HepG2 (cell line): ENCODE data around the gene COL27A1. TPM values are rescaled to one million over a fixed set of nuclear protein-coding genes. Genes with fewer than 3 reads are reported as not detected.

ENCODE experiments used
- ATAC-seq: fragments of 200-7000 bp; cut with Tn5 transposase; 3 replicates; pipeline ENCODE4 v1.9.1; 2020; ENCODE audit warnings: mild to moderate bottlenecking, moderate library complexity
- BruUV-seq: library from RNA; stranded (reverse); fragments of 400-500 nt; replicated peaks from 2 replicates; lab custom pipeline; 2021; lab: Mats Ljungman, UMichigan
- CTCF ChIA-PET: fragments of 300-600 bp; formaldehyde crosslinking; extraction: SDS; loops from one replicate; lab custom pipeline; 2021; ENCODE audit warnings: low total read pairs, inconsistent platforms, low intra/inter-chr PET ratio; lab: Yijun Ruan, JAX
- POLR2A ChIA-PET: fragments of 350-600 bp; sonication (Branson Sonifier 250); formaldehyde crosslinking; loops from one replicate; lab custom pipeline; 2020; ENCODE audit warnings: antibody characterized with exemption, inconsistent platforms; lab: Yijun Ruan, JAX
- DNase-seq: peaks from one replicate; pipeline ENCODE4 v3.0.0-alpha.2; 2015; ENCODE audit warnings: low spot score
- FAIRE-seq: peaks from 3 replicates; lab custom pipeline; 2011; peaks lifted over from hg19 to GRCh38; lab: Jason Lieb, UNC
- H2AFZ ChIP-seq: one replicate; pipeline ENCODE4 v1.6.1; 2011; ENCODE audit warnings: low read length, inconsistent platforms
- H3K27ac ChIP-seq: fragments of 300-600 bp; 3 replicates; pipeline ENCODE4 v1.8.0; 2011; ENCODE audit warnings: mixed run types, mild to moderate bottlenecking, mixed read lengths, low read length, inconsistent platforms; ENCODE audit not compliant: insufficient read depth; ENCODE audit errors: extremely low read length
- H3K27me3 ChIP-seq, 2 experiments: fragments of 200-600 bp in 1 of 2; 2 replicates in 1 of 2; 3 replicates in 1 of 2; pipeline versions ENCODE4 v1.6.0 to v1.8.0; 2011; ENCODE audit warnings: low read length in 2 of 2, mild to moderate bottlenecking in 2 of 2, moderate library complexity in 2 of 2, inconsistent platforms in 1 of 2; ENCODE audit not compliant: insufficient read depth in 2 of 2, control insufficient read depth in 1 of 2
- H3K36me3 ChIP-seq, 2 experiments: fragments of 200-600 bp in 1 of 2; replicated peaks in 1 of 2; 2 replicates in 1 of 2; 3 replicates in 1 of 2; pipeline versions ENCODE4 v1.5.1 to v1.8.0; 2011; ENCODE audit warnings: low read length in 2 of 2, inconsistent platforms in 1 of 2; ENCODE audit not compliant: insufficient read depth in 2 of 2, control insufficient read depth in 1 of 2
- H3K4me1 ChIP-seq: 2 replicates; pipeline ENCODE4 v1.5.1; 2012; ENCODE audit warnings: low read length, inconsistent platforms; ENCODE audit not compliant: insufficient read depth
- H3K4me2 ChIP-seq: 2 replicates; pipeline ENCODE4 v1.6.0; 2011; ENCODE audit warnings: low read depth, low read length, inconsistent platforms
- H3K4me3 ChIP-seq, 3 experiments: fragments of 200-600 bp in 1 of 3; sonication (generic), shearing (Covaris generic) in 1 of 3; replicated peaks in 1 of 3; 2 replicates each; pipeline ENCODE4 v1.5.1; 2011 to 2016; ENCODE audit warnings: low read length in 3 of 3, inconsistent platforms in 2 of 3, low read depth in 2 of 3, mild to moderate bottlenecking in 2 of 3, control low read depth in 1 of 3, mixed read lengths in 1 of 3; ENCODE audit not compliant: insufficient read depth in 1 of 3
- H3K79me2 ChIP-seq: one replicate; pipeline ENCODE4 v1.6.1; 2011; ENCODE audit warnings: low read length, inconsistent platforms; ENCODE audit not compliant: insufficient read depth
- H3K9ac ChIP-seq: 2 replicates; pipeline ENCODE4 v1.6.0; 2011; ENCODE audit warnings: mild to moderate bottlenecking, low read depth, low read length, inconsistent platforms; ENCODE audit not compliant: insufficient read depth
- H3K9me3 ChIP-seq: 2 replicates; pipeline ENCODE4 v1.5.1; 2012; ENCODE audit warnings: mild to moderate bottlenecking, low read length
- H4K20me1 ChIP-seq: 2 replicates; pipeline ENCODE4 v1.6.0; 2011; ENCODE audit warnings: inconsistent platforms, mild to moderate bottlenecking, low read length, moderate library complexity; ENCODE audit not compliant: insufficient read depth
- EP300 ChIP-seq, 3 experiments: sonication (generic) in 1 of 3; formaldehyde crosslinking in 1 of 3; IDR thresholded peaks; 2 replicates each; pipeline versions ENCODE4 v1.5.1 to v1.6.1; 2011 to 2020; ENCODE audit warnings: low read depth in 2 of 3, low read length in 2 of 3, borderline replicate concordance in 1 of 3, improper control_type of control experiment in 1 of 3, mild to moderate bottlenecking in 1 of 3, missing genetic modification reagents in 1 of 3, moderate library complexity in 1 of 3
- GZF1 ChIP-seq: sonication (generic); formaldehyde crosslinking; IDR thresholded peaks from 2 replicates; pipeline ENCODE4 v1.5.1; 2020; ENCODE audit warnings: mild to moderate bottlenecking, missing genetic modification reagents
- NCOR1 ChIP-seq: fragments of 200-600 bp; sonication (generic); IDR thresholded peaks from 2 replicates; pipeline ENCODE4 v1.7.0; 2017; ENCODE audit warnings: antibody characterized with exemption, low read length, borderline replicate concordance
- RAD21 ChIP-seq: fragments of 450-650 bp; formaldehyde crosslinking; IDR thresholded peaks from 2 replicates; pipeline ENCODE4 v1.5.0; 2020; ENCODE audit warnings: mild to moderate bottlenecking
- RFXANK ChIP-seq: IDR thresholded peaks from 2 replicates; pipeline ENCODE4 v1.6.1; 2016
- RXRB ChIP-seq: IDR thresholded peaks from 2 replicates; pipeline ENCODE4 v1.6.1; 2016; ENCODE audit warnings: borderline replicate concordance, missing genetic modification reagents, missing compliant biosample characterization
- SAP130 ChIP-seq: IDR thresholded peaks from 2 replicates; pipeline ENCODE4 v1.6.1; 2016; ENCODE audit warnings: low read depth
- SMAD9 ChIP-seq: sonication (generic); formaldehyde crosslinking; IDR thresholded peaks from 2 replicates; pipeline ENCODE4 v1.5.1; 2020; ENCODE audit warnings: mild to moderate bottlenecking, missing genetic modification reagents
- SRY ChIP-seq: sonication (generic); formaldehyde crosslinking; IDR thresholded peaks from 2 replicates; pipeline ENCODE4 v1.8.0; 2022; ENCODE audit warnings: mild to moderate bottlenecking, missing genetic modification reagents
- WIZ ChIP-seq: sonication (generic); formaldehyde crosslinking; IDR thresholded peaks from 2 replicates; pipeline ENCODE4 v1.5.1; 2020; ENCODE audit warnings: mild to moderate bottlenecking, missing genetic modification reagents
- ZBTB42 ChIP-seq: sonication (generic); formaldehyde crosslinking; IDR thresholded peaks from 2 replicates; pipeline ENCODE4 v1.5.0; 2020; ENCODE audit warnings: mild to moderate bottlenecking, missing genetic modification reagents
- ZFYVE20 ChIP-seq: sonication (generic); formaldehyde crosslinking; IDR thresholded peaks from 2 replicates; pipeline ENCODE4 v1.8.0; 2023; ENCODE audit warnings: low read depth, mild to moderate bottlenecking, moderate library complexity, missing genetic modification reagents, borderline replicate concordance
- ZNF367 ChIP-seq: sonication (generic); formaldehyde crosslinking; IDR thresholded peaks from 2 replicates; pipeline ENCODE4 v1.4.0; 2020; ENCODE audit warnings: missing genetic modification reagents, borderline replicate concordance
- ZNF564 ChIP-seq: sonication (generic); formaldehyde crosslinking; IDR thresholded peaks from 2 replicates; pipeline ENCODE4 v1.8.1; 2023; ENCODE audit warnings: mild to moderate bottlenecking, missing genetic modification reagents
- ZNF782 ChIP-seq: sonication (generic); formaldehyde crosslinking; IDR thresholded peaks from 2 replicates; pipeline ENCODE4 v1.4.0; 2020; ENCODE audit warnings: missing genetic modification reagents, mild to moderate bottlenecking, borderline replicate concordance
- ZSCAN22 ChIP-seq: sonication (generic); formaldehyde crosslinking; IDR thresholded peaks from 2 replicates; pipeline ENCODE4 v1.4.0; 2020; ENCODE audit warnings: mild to moderate bottlenecking, missing genetic modification reagents
- ZSCAN9 ChIP-seq: IDR thresholded peaks from 2 replicates; pipeline ENCODE4 v1.6.1; 2016; ENCODE audit warnings: borderline replicate concordance
- WGBS: methylation state at CpG from one replicate; pipeline ENCODE4 v1.1.6; 2017; ENCODE audit warnings: low lambda C conversion rate; 5-methylcytosine and 5-hydroxymethylcytosine counted together
- in situ Hi-C: cut with HindIII; loops from 2 replicates; pipeline ENCODE4 v1.10.0; 2017; ENCODE audit warnings: low pct_unique_long_range_greater_than_20kb; ENCODE audit not compliant: extremely low pct_ligation_motif_present
- intact Hi-C: fragments of 100-400 bp; cut with micrococcal nuclease; formaldehyde crosslinking; loops from one replicate; pipeline ENCODE4 v1.10.0; 2022; ENCODE audit not compliant: unreplicated experiment
- polyA plus RNA-seq, 8 experiments: library from polyadenylated mRNA; depleted of rRNA in 3 of 8; stranded (reverse) in 7 of 8; unstranded in 1 of 8; fragments of >200 nt; fragmentation: Illumina TruSeq in 4 of 8; extraction: Trizol in 4 of 8; gene quantifications; 2 replicates each; pipeline versions ENCODE4 v1.2.1 to v1.2.3, GENCODE V29; 2011 to 2016; ENCODE audit warnings: low read depth in 4 of 8, missing spikeins in 1 of 8, mixed read lengths in 1 of 8; ENCODE audit not compliant: insufficient read depth in 1 of 8
- total RNA-seq, 5 experiments: library from RNA; depleted of rRNA; stranded (reverse); fragments of >200 nt; fragmentation: Illumina TruSeq; extraction: Trizol; gene quantifications; 2 replicates each; pipeline ENCODE4 v1.2.3, GENCODE V29; 2016; ENCODE audit warnings: low read depth in 1 of 5
- TF ChIP-seq, protein P1 (sequence below): sonication (generic); formaldehyde crosslinking; IDR thresholded peaks from 2 replicates; pipeline ENCODE4 v1.8.0; 2022; ENCODE audit warnings: mild to moderate bottlenecking, missing genetic modification reagents, borderline replicate concordance
- TF ChIP-seq, protein P2 (sequence below): sonication (generic); formaldehyde crosslinking; IDR thresholded peaks from 2 replicates; pipeline ENCODE4 v1.4.0; 2020; ENCODE audit warnings: missing genetic modification reagents
- TF ChIP-seq, protein P3 (sequence below): sonication (generic); formaldehyde crosslinking; IDR thresholded peaks from 2 replicates; pipeline ENCODE4 v1.5.1; 2020; ENCODE audit warnings: mild to moderate bottlenecking, missing genetic modification reagents

COL27A1 gene
- total and polyA plus RNA-seq, 2 of the 13 experiments (the other 11 are each of a cell fraction or from before 2014, with no cell fraction given), result 71.3 to 89.1 TPM

DNA sequence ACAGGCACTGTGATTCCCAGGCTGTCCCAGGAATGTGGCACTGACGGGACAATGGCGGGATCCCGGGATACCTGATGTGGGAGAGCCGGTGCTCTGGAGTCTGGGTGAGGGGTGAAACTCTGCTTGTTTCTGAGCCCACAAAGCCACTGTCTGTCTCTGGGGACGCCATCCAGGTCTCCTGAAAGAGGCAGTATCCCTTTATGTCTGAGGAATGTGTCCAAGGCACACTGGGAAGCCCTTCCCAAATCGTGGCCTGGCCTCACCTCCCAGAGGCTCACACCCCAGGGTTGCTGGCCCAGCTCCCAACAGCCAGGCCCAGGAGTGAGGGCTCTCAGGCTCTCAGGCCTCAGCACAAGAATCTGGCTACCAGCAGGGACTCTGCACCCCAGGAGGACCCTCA lies 201.5 kb downstream of the COL27A1 start (continued):
- TF ChIP-seq, protein P1, sequence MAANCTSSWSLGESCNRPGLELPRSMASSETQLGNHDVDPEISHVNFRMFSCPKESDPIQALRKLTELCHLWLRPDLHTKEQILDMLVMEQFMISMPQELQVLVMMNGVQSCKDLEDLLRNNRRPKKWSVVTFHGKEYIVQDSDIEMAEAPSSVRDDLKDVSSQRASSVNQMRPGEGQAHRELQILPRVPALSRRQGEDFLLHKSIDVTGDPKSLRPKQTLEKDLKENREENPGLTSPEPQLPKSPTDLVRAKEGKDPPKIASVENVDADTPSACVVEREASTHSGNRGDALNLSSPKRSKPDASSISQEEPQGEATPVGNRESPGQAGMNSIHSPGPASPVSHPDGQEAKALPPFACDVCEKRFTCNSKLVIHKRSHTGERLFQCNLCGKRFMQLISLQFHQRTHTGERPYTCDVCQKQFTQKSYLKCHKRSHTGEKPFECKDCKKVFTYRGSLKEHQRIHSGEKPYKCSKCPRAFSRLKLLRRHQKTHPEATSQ, result no peak
- no peak for TF ChIP-seq SMAD9
- no peak for TF ChIP-seq SRY (CRISPR knock-in tag)
- TF ChIP-seq SAP130 (CRISPR knock-in tag), result no peak
- TF ChIP-seq ZFYVE20 (CRISPR knock-in tag), result no peak
- TF ChIP-seq ZSCAN22 (CRISPR knock-in tag), result no peak
- no peak for TF ChIP-seq RFXANK
- no peak for TF ChIP-seq NCOR1
- no peak for TF ChIP-seq ZNF367
- TF ChIP-seq ZBTB42 (CRISPR knock-in tag), result no peak
- TF ChIP-seq GZF1, result no peak
- TF ChIP-seq, all 625 proteins: peak for 0

DNA sequence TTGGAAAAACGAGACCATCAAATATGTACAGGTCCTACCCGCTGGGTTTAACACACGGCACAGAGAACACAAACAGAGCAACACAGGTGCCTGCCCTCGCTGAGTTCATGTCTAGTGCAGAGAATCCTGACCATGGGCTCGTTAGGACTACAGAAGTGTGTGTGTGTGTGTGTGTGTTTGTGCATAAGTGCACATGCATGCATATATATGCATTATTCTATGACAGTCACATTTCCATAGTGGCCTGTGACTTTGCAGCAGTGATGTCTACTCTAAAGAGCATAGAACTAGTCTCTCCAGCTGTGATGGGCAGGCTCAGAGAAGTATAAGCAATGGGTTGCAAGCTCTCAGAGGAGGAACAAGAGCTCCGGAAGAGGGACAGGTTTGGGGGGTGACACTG lies 202.0 kb downstream of the COL27A1 start:
- Histone ChIP-seq H3K9ac (no peak overlapping the region), H3K79me2 (no peaks in the 10 kb centered on the region), H3K27ac (no peak overlapping the region), H3K4me2 (no peak overlapping the region), H2AFZ (no peak overlapping the region), H3K27me3 (no peaks in the 10 kb centered on the region), H3K9me3 (no peaks in the 10 kb centered on the region), H3K4me1 (no peaks in the 10 kb centered on the region), H3K36me3 (peaks cover 0 to 44% of the 10 kb centered on the region in 2 experiments; a peak in 3 of 5 replicates), H4K20me1 (no peaks in the 10 kb centered on the region), H3K4me3 (no peak overlapping the region)
- ChIA-PET CTCF (no interaction called here), POLR2A (no interaction called here)
- ATAC-seq (no peak), FAIRE-seq (no peak), DNase-seq (no peak)
- intact Hi-C loops, result no loop called here
- no TSS peak for BruUV-seq
- in situ Hi-C loops, result no loop called here
- 95% methylated on average over 4 of the region's 6 CpGs for WGBS
- TF ChIP-seq, protein P2, sequence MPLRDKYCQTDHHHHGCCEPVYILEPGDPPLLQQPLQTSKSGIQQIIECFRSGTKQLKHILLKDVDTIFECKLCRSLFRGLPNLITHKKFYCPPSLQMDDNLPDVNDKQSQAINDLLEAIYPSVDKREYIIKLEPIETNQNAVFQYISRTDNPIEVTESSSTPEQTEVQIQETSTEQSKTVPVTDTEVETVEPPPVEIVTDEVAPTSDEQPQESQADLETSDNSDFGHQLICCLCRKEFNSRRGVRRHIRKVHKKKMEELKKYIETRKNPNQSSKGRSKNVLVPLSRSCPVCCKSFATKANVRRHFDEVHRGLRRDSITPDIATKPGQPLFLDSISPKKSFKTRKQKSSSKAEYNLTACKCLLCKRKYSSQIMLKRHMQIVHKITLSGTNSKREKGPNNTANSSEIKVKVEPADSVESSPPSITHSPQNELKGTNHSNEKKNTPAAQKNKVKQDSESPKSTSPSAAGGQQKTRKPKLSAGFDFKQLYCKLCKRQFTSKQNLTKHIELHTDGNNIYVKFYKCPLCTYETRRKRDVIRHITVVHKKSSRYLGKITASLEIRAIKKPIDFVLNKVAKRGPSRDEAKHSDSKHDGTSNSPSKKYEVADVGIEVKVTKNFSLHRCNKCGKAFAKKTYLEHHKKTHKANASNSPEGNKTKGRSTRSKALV (CRISPR knock-in tag), result no peak
- TF ChIP-seq WIZ (CRISPR knock-in tag) (no peak), RAD21 (CRISPR knock-in tag) (no peak), ZSCAN9 (no peak), EP300 (IDR thresholded peaks at IDR 0.05; ENCODE audit: low read depth in 2 of 2, low read length in 2 of 2) (no peak), EP300 (CRISPR knock-in tag; IDR thresholded peaks at IDR 0.05; ENCODE audit: borderline replicate concordance) (no peak), RXRB (CRISPR knock-in tag) (no peak), ZNF564 (no peak), ZNF782 (CRISPR knock-in tag) (no peak)
- TF ChIP-seq, protein P3, sequence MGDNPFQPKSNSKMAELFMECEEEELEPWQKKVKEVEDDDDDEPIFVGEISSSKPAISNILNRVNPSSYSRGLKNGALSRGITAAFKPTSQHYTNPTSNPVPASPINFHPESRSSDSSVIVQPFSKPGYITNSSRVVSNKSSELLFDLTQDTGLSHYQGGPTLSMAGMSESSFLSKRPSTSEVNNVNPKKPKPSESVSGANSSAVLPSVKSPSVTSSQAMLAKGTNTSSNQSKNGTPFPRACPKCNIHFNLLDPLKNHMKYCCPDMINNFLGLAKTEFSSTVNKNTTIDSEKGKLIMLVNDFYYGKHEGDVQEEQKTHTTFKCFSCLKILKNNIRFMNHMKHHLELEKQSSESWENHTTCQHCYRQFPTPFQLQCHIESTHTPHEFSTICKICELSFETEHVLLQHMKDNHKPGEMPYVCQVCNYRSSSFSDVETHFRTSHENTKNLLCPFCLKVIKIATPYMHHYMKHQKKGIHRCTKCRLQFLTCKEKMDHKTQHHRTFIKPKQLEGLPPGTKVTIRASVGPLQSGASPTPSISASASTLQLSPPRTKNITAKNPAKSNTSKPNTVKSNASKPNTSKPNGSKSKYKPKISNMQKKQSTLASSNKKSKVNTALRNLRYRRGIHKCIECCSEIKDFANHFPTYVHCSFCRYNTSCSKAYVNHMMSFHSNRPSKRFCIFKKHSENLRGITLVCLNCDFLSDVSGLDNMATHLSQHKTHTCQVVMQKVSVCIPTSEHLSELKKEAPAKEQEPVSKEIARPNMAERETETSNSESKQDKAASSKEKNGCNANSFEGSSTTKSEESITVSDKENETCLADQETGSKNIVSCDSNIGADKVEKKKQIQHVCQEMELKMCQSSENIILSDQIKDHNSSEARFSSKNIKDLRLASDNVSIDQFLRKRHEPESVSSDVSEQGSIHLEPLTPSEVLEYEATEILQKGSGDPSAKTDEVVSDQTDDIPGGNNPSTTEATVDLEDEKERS (CRISPR knock-in tag), result no peak
